H1 (cell line): ENCODE data around the gene OR2AG1. TPM values are rescaled to one million over a fixed set of nuclear protein-coding genes. Genes with fewer than 3 reads are reported as not detected.

Experiments used
- CTCF ChIA-PET: fragments of 300-600 bp; sonication (Branson Sonifier 250); formaldehyde crosslinking; loops from one replicate; lab custom pipeline; 2021; ENCODE audit not compliant: partially characterized antibody; lab: Charles Lee
- POLR2A ChIA-PET: fragments of 300-600 bp; sonication (Branson Sonifier 250); formaldehyde crosslinking; loops from one replicate; lab custom pipeline; 2021; ENCODE audit warnings: inconsistent platforms; ENCODE audit not compliant: partially characterized antibody; lab: Charles Lee
- DNase-seq, 2 experiments: peaks; one replicate each; pipeline versions ENCODE4 v3.0.0 to v3.0.0-alpha.2; 2010 to 2022; ENCODE audit warnings: low spot score in 2 of 2, low read depth in 1 of 2, mixed read lengths in 1 of 2
- FAIRE-seq: peaks from 2 replicates; lab custom pipeline; 2011; peaks lifted over from hg19 to GRCh38; lab: Jason Lieb, UNC
- H2AFZ ChIP-seq: 2 replicates; pipeline ENCODE4 v1.8.1; 2012; ENCODE audit warnings: low read length, inconsistent platforms
- H2AK5ac ChIP-seq: 2 replicates; pipeline ENCODE4 v1.6.1; 2013; ENCODE audit warnings: low read depth, low read length
- H2BK120ac ChIP-seq: replicated peaks from 2 replicates; pipeline ENCODE3; 2013; ENCODE audit warnings: low read depth, low read length, inconsistent platforms
- H2BK12ac ChIP-seq: 2 replicates; pipeline ENCODE4 v1.6.1; 2013; ENCODE audit warnings: low read depth, low read length
- H2BK15ac ChIP-seq: 2 replicates; pipeline ENCODE4 v1.6.1; 2013; ENCODE audit warnings: low read length
- H2BK20ac ChIP-seq: 2 replicates; pipeline ENCODE4 v1.6.1; 2013; ENCODE audit warnings: low read length
- H2BK5ac ChIP-seq: 2 replicates; pipeline ENCODE4 v1.6.1; 2013; ENCODE audit warnings: low read depth, low read length
- H3K14ac ChIP-seq: 2 replicates; pipeline ENCODE4 v1.6.1; 2013; ENCODE audit warnings: inconsistent platforms; ENCODE audit not compliant: insufficient read length
- H3K18ac ChIP-seq: 2 replicates; pipeline ENCODE4 v1.6.1; 2013; ENCODE audit warnings: low read length; ENCODE audit errors: extremely low read depth
- H3K23ac ChIP-seq: 2 replicates; pipeline ENCODE4 v1.6.1; 2013; ENCODE audit warnings: inconsistent platforms; ENCODE audit not compliant: insufficient read length
- H3K23me2 ChIP-seq: 2 replicates; pipeline ENCODE4 v1.6.1; 2013; ENCODE audit warnings: low read depth, low read length
- H3K27ac ChIP-seq: 2 replicates; pipeline ENCODE4 v1.6.1; 2011; ENCODE audit warnings: low read depth, low read length, inconsistent platforms
- H3K27me3 ChIP-seq, 4 experiments: replicated peaks in 1 of 4; 1 replicate in 1 of 4; 2 replicates in 3 of 4; pipeline versions ENCODE4 v1.6.1 to v1.8.1; 2011 to 2013; ENCODE audit warnings: low read length in 3 of 4, mild to moderate bottlenecking in 3 of 4, inconsistent platforms in 2 of 4, mixed read lengths in 2 of 4, moderate library complexity in 1 of 4; ENCODE audit not compliant: control insufficient read depth in 3 of 4, insufficient read depth in 3 of 4; ENCODE audit errors: extremely low read depth in 1 of 4
- H3K36me3 ChIP-seq, 4 experiments: 2 replicates each; pipeline versions ENCODE4 v1.6.1 to v1.8.1; 2011 to 2013; ENCODE audit warnings: mild to moderate bottlenecking in 4 of 4, low read length in 3 of 4, moderate library complexity in 2 of 4, control low read depth in 1 of 4, inconsistent platforms in 1 of 4; ENCODE audit not compliant: insufficient read depth in 4 of 4, control insufficient read depth in 2 of 4
- H3K4ac ChIP-seq: replicated peaks from 2 replicates; pipeline ENCODE3; 2013; ENCODE audit warnings: low read length, low read depth, mixed read lengths, inconsistent platforms; ENCODE audit not compliant: insufficient read length
- H3K4me1 ChIP-seq, 4 experiments: replicated peaks in 1 of 4; 1 replicate in 1 of 4; 2 replicates in 3 of 4; pipeline versions ENCODE4 v1.6.1 to v1.8.1; 2011 to 2013; ENCODE audit warnings: low read length in 3 of 4, inconsistent platforms in 2 of 4, mixed read lengths in 1 of 4; ENCODE audit not compliant: insufficient read depth in 4 of 4, control insufficient read depth in 3 of 4
- H3K4me2 ChIP-seq, 2 experiments: 2 replicates each; pipeline versions ENCODE4 v1.6.1 to v1.8.1; 2011 to 2013; ENCODE audit warnings: low read depth in 2 of 2, low read length in 2 of 2, control low read depth in 1 of 2, inconsistent platforms in 1 of 2, mild to moderate bottlenecking in 1 of 2; ENCODE audit not compliant: insufficient read depth in 1 of 2
- H3K4me3 ChIP-seq, 4 experiments: fragments of 200-600, 300-600 bp in 1 of 4; sonication (generic), shearing (Covaris generic), sonication (Bioruptor Twin) in 1 of 4; 2 replicates each; pipeline versions ENCODE4 v1.5.1 to v1.8.1; 2011 to 2016; ENCODE audit warnings: low read length in 4 of 4, low read depth in 3 of 4, control low read depth in 2 of 4, inconsistent platforms in 2 of 4, mild to moderate bottlenecking in 2 of 4, mixed read lengths in 1 of 4, moderate library complexity in 1 of 4; ENCODE audit not compliant: insufficient read depth in 2 of 4; ENCODE audit errors: extremely low read depth in 1 of 4
- H3K56ac ChIP-seq: replicated peaks from 2 replicates; pipeline ENCODE3; 2013; ENCODE audit warnings: low read depth, mild to moderate bottlenecking, mixed read lengths, low read length, inconsistent platforms; ENCODE audit not compliant: insufficient read length
- H3K79me1 ChIP-seq: 2 replicates; pipeline ENCODE4 v1.6.1; 2013; ENCODE audit warnings: low read depth, low read length, control low read depth
- H3K79me2 ChIP-seq, 2 experiments: 2 replicates each; pipeline versions ENCODE4 v1.6.1 to v1.8.1; 2012 to 2013; ENCODE audit warnings: low read length in 2 of 2, mild to moderate bottlenecking in 2 of 2, inconsistent platforms in 1 of 2; ENCODE audit not compliant: insufficient read depth in 2 of 2, control insufficient read depth in 1 of 2
- H3K9ac ChIP-seq, 4 experiments: replicated peaks in 1 of 4; 1 replicate in 1 of 4; 2 replicates in 3 of 4; pipeline versions ENCODE4 v1.6.1 to v1.8.1; 2011 to 2013; ENCODE audit warnings: low read depth in 3 of 4, low read length in 3 of 4, control low read depth in 2 of 4, mild to moderate bottlenecking in 2 of 4, moderate library complexity in 2 of 4, inconsistent platforms in 1 of 4; ENCODE audit errors: extremely low read depth in 1 of 4
- H3K9me3 ChIP-seq, 2 experiments: 2 replicates each; pipeline versions ENCODE4 v1.6.1 to v1.8.1; 2012 to 2013; ENCODE audit warnings: mild to moderate bottlenecking in 2 of 2, moderate library complexity in 2 of 2, control low read depth in 1 of 2, inconsistent platforms in 1 of 2, low read depth in 1 of 2, low read length in 1 of 2, mixed read lengths in 1 of 2; ENCODE audit not compliant: insufficient read depth in 2 of 2
- H4K20me1 ChIP-seq, 2 experiments: replicated peaks in 1 of 2; 2 replicates each; pipeline versions ENCODE3 to v1.8.1; 2011 to 2013; ENCODE audit warnings: inconsistent platforms in 2 of 2, low read length in 2 of 2, mild to moderate bottlenecking in 1 of 2; ENCODE audit not compliant: insufficient read depth in 2 of 2, control insufficient read depth in 1 of 2
- H4K5ac ChIP-seq: 2 replicates; pipeline ENCODE4 v1.6.1; 2013; ENCODE audit warnings: low read length, low read depth, mixed read lengths, inconsistent platforms; ENCODE audit not compliant: insufficient read length
- H4K8ac ChIP-seq: 2 replicates; pipeline ENCODE4 v1.8.0; 2013; ENCODE audit warnings: mild to moderate bottlenecking, moderate library complexity, low read length, inconsistent platforms; ENCODE audit not compliant: insufficient read depth; ENCODE audit errors: extremely low read depth
- H4K91ac ChIP-seq: replicated peaks from 2 replicates; pipeline ENCODE3; 2013; ENCODE audit warnings: low read length, mixed read lengths, inconsistent platforms; ENCODE audit not compliant: insufficient read length
- CTCF ChIP-seq, 3 experiments: IDR thresholded peaks; 1 replicate in 2 of 3; 2 replicates in 1 of 3; pipeline versions ENCODE4 v1.5.1 to v1.6.1; 2011; ENCODE audit warnings: low read length in 3 of 3, mild to moderate bottlenecking in 3 of 3, inconsistent platforms in 2 of 3, low read depth in 1 of 3, moderate library complexity in 1 of 3; ENCODE audit not compliant: insufficient read depth in 1 of 3; ENCODE audit errors: control extremely low read depth in 1 of 3
- EZH2 ChIP-seq: fragments of 200-600 bp; sonication (generic); IDR thresholded peaks from 2 replicates; pipeline ENCODE4 v1.7.1; 2012; ENCODE audit warnings: low read depth, mild to moderate bottlenecking, moderate library complexity, low read length, inconsistent platforms; ENCODE audit not compliant: severe bottlenecking
- HDAC2 ChIP-seq, 2 experiments: fragments of 300-600 bp in 1 of 2; sonication (generic) in 1 of 2; IDR thresholded peaks; 2 replicates each; pipeline ENCODE4 v1.6.1; 2011 to 2012; ENCODE audit warnings: low read depth in 2 of 2, low read length in 2 of 2, mild to moderate bottlenecking in 2 of 2, moderate library complexity in 2 of 2, borderline replicate concordance in 1 of 2, inconsistent platforms in 1 of 2
- HDAC6 ChIP-seq: IDR thresholded peaks from one replicate; pipeline ENCODE4 v1.7.1; 2012; ENCODE audit warnings: low read depth, mild to moderate bottlenecking, inconsistent platforms, low read length, moderate library complexity
- MAFK ChIP-seq: IDR thresholded peaks from 2 replicates; pipeline ENCODE4 v1.6.1; 2012; ENCODE audit warnings: low read depth, mild to moderate bottlenecking, improper control_type of control experiment, low read length
- RAD21 ChIP-seq, 2 experiments: IDR thresholded peaks in 1 of 2; conservative IDR thresholded peaks in 1 of 2; 2 replicates each; pipeline ENCODE4 v1.6.1; 2011; ENCODE audit warnings: low read depth in 2 of 2, low read length in 2 of 2, improper control_type of control experiment in 1 of 2, inconsistent platforms in 1 of 2, mild to moderate bottlenecking in 1 of 2, moderate library complexity in 1 of 2
- WGBS, 2 experiments: shearing (Covaris generic) in 1 of 2; methylation state at CpG; one replicate each; pipeline versions ENCODE4 v1.1.6 to v1.1.7; 2013 to 2015; ENCODE audit warnings: low lambda C conversion rate in 2 of 2, mixed read lengths in 2 of 2, inconsistent platforms in 1 of 2, low coverage in 1 of 2, missing lambda C conversion rate in 1 of 2; ENCODE audit not compliant: insufficient replicate concordance in 2 of 2, insufficient coverage in 1 of 2, insufficient read length in 1 of 2; ENCODE audit errors: extremely low coverage in 1 of 2, missing lambda C conversion rate in 1 of 2; 5-methylcytosine and 5-hydroxymethylcytosine counted together
- polyA plus RNA-seq, 7 experiments: library from polyadenylated mRNA; depleted of rRNA in 3 of 7; stranded (reverse) in 5 of 7; unstranded in 2 of 7; fragments of >200 nt in 5 of 7; fragments of 200-250 nt in 2 of 7; gene quantifications; 1 replicate in 5 of 7; 2 replicates in 1 of 7; 4 replicates in 1 of 7; pipeline versions ENCODE4 v1.2.1 to v1.2.3, GENCODE V29; 2011 to 2013; ENCODE audit warnings: missing spikeins in 2 of 7, mixed read lengths in 2 of 7
- total RNA-seq: library from RNA; stranded (reverse); fragmentation: NEBNext Ultra II Directional; extraction: Animal tissue kit (Norgen Biotek cat#: 25700); gene quantifications from 2 replicates; pipeline ENCODE4 v1.2.1, GENCODE V29; 2021

Gene OR2AG1
- total and polyA plus RNA-seq, 2 of the 8 experiments (the other 6 are each of a cell fraction or from before 2014, with no cell fraction given) = not detected

GRCh38 chr11:6757373-6757967, 25.4 kb upstream of the OR2AG1 start:
- peak in 1 of 2 experiments; percentile 48 for DNase-seq
- no peaks in the 10 kb centered on the region for H3K23me2 ChIP-seq
- no peak overlapping the region for H3K9ac ChIP-seq
- 47% methylated on average over 2 of the region's 2 CpGs; no CpG with 5 or more reads in 1 of the 2 experiments for WGBS, 2 experiments
- no peak overlapping the region for H3K4me3 ChIP-seq
- no peak overlapping the region for H2BK15ac ChIP-seq
- no peak overlapping the region for H3K27ac ChIP-seq
- H2BK12ac ChIP-seq = no peak overlapping the region
- no peak overlapping the region for H2AFZ ChIP-seq
- H4K5ac ChIP-seq = no peak overlapping the region
- no peaks in the 10 kb centered on the region for H3K27me3 ChIP-seq
- TF ChIP-seq MAFK (no peak), RAD21 (IDR thresholded peaks at IDR 0.05 in 1 of 2, conservative IDR thresholded peaks at IDR 0.05 in 1 of 2; ENCODE audit: low read depth in 2 of 2, low read length in 2 of 2) (peak; percentile 71 to 80), HDAC2 (IDR thresholded peaks at IDR 0.05; ENCODE audit: borderline replicate concordance in 1 of 2, low read depth in 2 of 2, low read length in 2 of 2) (no peak), CTCF (IDR thresholded peaks at IDR 0.05; ENCODE audit: control extremely low read depth in 1 of 3, insufficient read depth in 1 of 3, low read depth in 1 of 3, low read length in 3 of 3) (peak; percentile 10 to 81 (median 77)), HDAC6 (no peak), EZH2 (no peak)
- no peak overlapping the region for H3K4ac ChIP-seq
- H3K18ac ChIP-seq = no peak overlapping the region
- H3K79me1 ChIP-seq = no peaks in the 10 kb centered on the region
- no peak overlapping the region for H2AK5ac ChIP-seq
- ChIA-PET CTCF (interaction anchor here (0.7 to 8.4 kb wide), 17 partner anchors 8 to 521 kb away, joined by 3 to 110 read pairs (median 5); partner anchors contain the start of genes OR2AG1 and OR2AG2), POLR2A (no interaction called here)
- H4K91ac ChIP-seq = no peak overlapping the region
- no peaks in the 10 kb centered on the region for H3K79me2 ChIP-seq
- H3K14ac ChIP-seq = no peak overlapping the region
- no peak overlapping the region for H3K4me2 ChIP-seq
- H2BK20ac ChIP-seq = no peak overlapping the region
- no peak overlapping the region for H2BK120ac ChIP-seq
- no peaks in the 10 kb centered on the region for H3K36me3 ChIP-seq
- no peaks in the 10 kb centered on the region for H4K20me1 ChIP-seq
- no peaks in the 10 kb centered on the region for H3K4me1 ChIP-seq
- peak; percentile 79 for FAIRE-seq
- H3K56ac ChIP-seq = no peak overlapping the region
- H4K8ac ChIP-seq = no peak overlapping the region
- no peak overlapping the region for H3K23ac ChIP-seq
- H2BK5ac ChIP-seq = no peak overlapping the region
- no peaks in the 10 kb centered on the region for H3K9me3 ChIP-seq
